MM.1S (cell line): ENCODE measurements around the gene LAMA4.

Source experiments
- DNase-seq: peaks from one replicate; pipeline ENCODE4 v3.0.0-alpha.2; 2015
- H2AFZ ChIP-seq: fragments of 300-600 bp; sonication (generic); 2 replicates; pipeline ENCODE4 v1.6.0; 2016; ENCODE audit warnings: antibody characterized with exemption, low read length
- H3F3A ChIP-seq: fragments of 300-600 bp; sonication (generic); 2 replicates; pipeline ENCODE4 v1.6.1; 2016; ENCODE audit warnings: mild to moderate bottlenecking, antibody characterized with exemption, low read length, moderate library complexity, mixed read lengths; ENCODE audit not compliant: insufficient read depth
- H3K27ac ChIP-seq: fragments of 300-600 bp; sonication (generic); 2 replicates; pipeline ENCODE4 v1.5.1; 2016; ENCODE audit warnings: mild to moderate bottlenecking, low read length
- H3K27me3 ChIP-seq: fragments of 300-600 bp; sonication (generic); replicated peaks from 2 replicates; pipeline ENCODE4 v1.6.0; 2016; ENCODE audit warnings: low read length; ENCODE audit not compliant: insufficient read depth
- H3K36me3 ChIP-seq: fragments of 300-600 bp; sonication (generic); replicated peaks from 2 replicates; pipeline ENCODE4 v1.6.1; 2016; ENCODE audit warnings: mild to moderate bottlenecking, low read length, mixed read lengths; ENCODE audit not compliant: insufficient read depth
- H3K4me1 ChIP-seq: fragments of 300-600 bp; sonication (generic); 2 replicates; pipeline ENCODE4 v1.6.1; 2016; ENCODE audit warnings: low read length, mixed read lengths
- H3K4me2 ChIP-seq: fragments of 300-600 bp; sonication (generic); 2 replicates; pipeline ENCODE4 v1.6.0; 2016; ENCODE audit warnings: low read depth, low read length
- H3K4me3 ChIP-seq: fragments of 300-600 bp; sonication (generic); 2 replicates; pipeline ENCODE4 v1.5.1; 2016; ENCODE audit warnings: low read length, mixed read lengths
- H3K79me2 ChIP-seq: fragments of 300-600 bp; sonication (generic); 2 replicates; pipeline ENCODE4 v1.6.1; 2016; ENCODE audit warnings: mixed run types, low read length, mixed read lengths
- H3K9ac ChIP-seq: fragments of 300-600 bp; sonication (generic); 2 replicates; pipeline ENCODE4 v1.6.1; 2016; ENCODE audit warnings: low read length, mixed read lengths
- H3K9me2 ChIP-seq: fragments of 300-600 bp; sonication (generic); replicated peaks from 2 replicates; pipeline ENCODE4 v1.6.1; 2016; ENCODE audit warnings: mild to moderate bottlenecking, low read length, mixed read lengths; ENCODE audit not compliant: insufficient read depth
- H3K9me3 ChIP-seq: fragments of 300-600 bp; sonication (generic); replicated peaks from 2 replicates; pipeline ENCODE4 v1.6.1; 2016; ENCODE audit warnings: mild to moderate bottlenecking, low read length, mixed read lengths; ENCODE audit not compliant: insufficient read depth
- H4K20me1 ChIP-seq: fragments of 300-600 bp; sonication (generic); 2 replicates; pipeline ENCODE4 v1.6.1; 2016; ENCODE audit warnings: mild to moderate bottlenecking, low read length, moderate library complexity, mixed read lengths; ENCODE audit not compliant: insufficient read depth
- EZH2 ChIP-seq: fragments of 300-600 bp; sonication (generic); optimal IDR thresholded peaks from 2 replicates; pipeline ENCODE3; 2017; ENCODE audit warnings: low read depth, mild to moderate bottlenecking, antibody characterized with exemption, low read length, mixed read lengths
- EZH2phosphoT487 ChIP-seq: fragments of 300-600 bp; sonication (generic); IDR thresholded peaks from 2 replicates; pipeline ENCODE4 v1.6.1; 2018; ENCODE audit warnings: antibody characterized with exemption, low read length
- TF ChIP-seq, protein P1 (sequence below): fragments of 300-600 bp; sonication (generic); IDR thresholded peaks from 2 replicates; pipeline ENCODE4 v1.5.1; 2016; ENCODE audit warnings: antibody characterized with exemption, low read length, mixed read lengths

LAMA4 gene

DNA sequence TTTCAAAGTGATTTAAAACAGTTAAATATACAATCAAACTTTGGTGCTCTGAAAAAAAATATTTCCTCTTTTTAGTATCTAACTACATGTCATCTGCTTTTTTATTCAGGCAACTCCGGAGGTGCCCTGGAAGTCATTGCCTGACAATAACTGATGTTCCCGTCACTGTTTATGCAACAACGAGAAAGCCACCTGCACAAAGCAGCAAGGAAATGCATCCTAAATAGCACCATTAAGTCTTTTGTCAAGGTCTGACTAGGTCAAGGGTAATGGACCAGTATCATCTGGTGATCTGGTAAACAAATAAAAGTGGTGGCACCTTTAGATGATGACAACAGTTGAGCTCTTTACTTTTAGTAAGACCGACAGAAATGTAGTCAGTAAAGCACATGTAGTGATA, 153.8 kb downstream of the LAMA4 start:
- no peaks in the 10 kb centered on the region for H3K27me3 ChIP-seq
- no peak overlapping the region for H2AFZ ChIP-seq
- TF ChIP-seq, protein P1, sequence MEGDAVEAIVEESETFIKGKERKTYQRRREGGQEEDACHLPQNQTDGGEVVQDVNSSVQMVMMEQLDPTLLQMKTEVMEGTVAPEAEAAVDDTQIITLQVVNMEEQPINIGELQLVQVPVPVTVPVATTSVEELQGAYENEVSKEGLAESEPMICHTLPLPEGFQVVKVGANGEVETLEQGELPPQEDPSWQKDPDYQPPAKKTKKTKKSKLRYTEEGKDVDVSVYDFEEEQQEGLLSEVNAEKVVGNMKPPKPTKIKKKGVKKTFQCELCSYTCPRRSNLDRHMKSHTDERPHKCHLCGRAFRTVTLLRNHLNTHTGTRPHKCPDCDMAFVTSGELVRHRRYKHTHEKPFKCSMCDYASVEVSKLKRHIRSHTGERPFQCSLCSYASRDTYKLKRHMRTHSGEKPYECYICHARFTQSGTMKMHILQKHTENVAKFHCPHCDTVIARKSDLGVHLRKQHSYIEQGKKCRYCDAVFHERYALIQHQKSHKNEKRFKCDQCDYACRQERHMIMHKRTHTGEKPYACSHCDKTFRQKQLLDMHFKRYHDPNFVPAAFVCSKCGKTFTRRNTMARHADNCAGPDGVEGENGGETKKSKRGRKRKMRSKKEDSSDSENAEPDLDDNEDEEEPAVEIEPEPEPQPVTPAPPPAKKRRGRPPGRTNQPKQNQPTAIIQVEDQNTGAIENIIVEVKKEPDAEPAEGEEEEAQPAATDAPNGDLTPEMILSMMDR, result no peak
- TF ChIP-seq EZH2, result no peak
- no peak for TF ChIP-seq EZH2phosphoT487
- H3K4me2 ChIP-seq, result no peak overlapping the region
- H3K4me1 ChIP-seq, result no peaks in the 10 kb centered on the region
- H3K36me3 ChIP-seq, result no peaks in the 10 kb centered on the region
- no peaks in the 10 kb centered on the region for H3F3A ChIP-seq
- H3K9me3 ChIP-seq, result no peaks in the 10 kb centered on the region
- H3K79me2 ChIP-seq, result no peaks in the 10 kb centered on the region
- H3K27ac ChIP-seq, result no peak overlapping the region
- H3K9me2 ChIP-seq, result no peaks in the 10 kb centered on the region
- no peak for DNase-seq
- no peak overlapping the region for H3K9ac ChIP-seq
- no peaks in the 10 kb centered on the region for H4K20me1 ChIP-seq
- no peak overlapping the region for H3K4me3 ChIP-seq

DNA sequence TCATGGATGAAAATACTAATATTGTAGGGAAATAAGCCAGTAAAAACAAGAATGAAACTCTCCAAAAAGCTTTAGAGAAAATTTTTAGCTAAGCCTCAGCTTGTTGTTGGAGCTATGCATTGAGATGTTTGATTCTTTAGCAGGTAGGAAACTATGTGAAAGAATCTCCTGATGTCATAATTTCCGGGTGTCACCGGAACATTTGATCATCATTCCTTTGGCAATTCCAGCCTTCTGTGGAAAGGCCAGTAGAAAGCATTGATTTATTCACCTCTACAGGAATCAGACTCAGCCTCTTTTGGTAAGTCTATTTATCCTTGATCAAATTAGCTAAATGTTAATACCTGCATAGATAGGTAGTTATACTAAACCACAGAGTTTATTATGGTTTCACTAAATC, 157.5 kb downstream of the LAMA4 start:
- H2AFZ ChIP-seq, result no peak overlapping the region
- no peaks in the 10 kb centered on the region for H3F3A ChIP-seq
- no peaks in the 10 kb centered on the region for H3K9me2 ChIP-seq
- no peaks in the 10 kb centered on the region for H3K36me3 ChIP-seq
- H3K27me3 ChIP-seq, result no peaks in the 10 kb centered on the region
- H3K4me1 ChIP-seq, result no peaks in the 10 kb centered on the region
- no peak overlapping the region for H3K9ac ChIP-seq
- H3K9me3 ChIP-seq, result no peaks in the 10 kb centered on the region
- TF ChIP-seq EZH2, result no peak
- TF ChIP-seq, protein P1, result no peak
- H3K4me3 ChIP-seq, result no peak overlapping the region
- no peak overlapping the region for H3K27ac ChIP-seq
- no peak for DNase-seq
- no peaks in the 10 kb centered on the region for H3K79me2 ChIP-seq
- H3K4me2 ChIP-seq, result no peak overlapping the region
- no peaks in the 10 kb centered on the region for H4K20me1 ChIP-seq

DNA sequence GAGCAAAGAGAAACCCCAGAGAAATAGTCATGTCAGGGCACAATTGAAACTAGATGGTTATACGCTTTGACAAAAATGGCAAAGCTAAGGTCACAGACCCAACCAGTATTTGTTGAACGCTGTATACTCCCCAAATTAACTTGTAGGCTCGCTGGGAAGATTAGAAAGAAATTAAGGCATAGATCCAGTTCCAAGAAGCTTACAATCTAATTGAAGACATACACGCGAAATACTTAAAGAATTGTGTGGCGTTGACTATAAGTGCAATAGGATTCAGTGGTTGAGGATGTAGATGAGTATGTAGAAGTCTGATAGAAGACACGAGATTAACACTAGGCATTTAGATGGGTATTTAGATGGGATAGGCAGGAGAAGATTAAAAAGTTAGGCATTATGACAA, 166.5 kb downstream of the LAMA4 start:
- TF ChIP-seq EZH2phosphoT487 (no peak), EZH2 (no peak)
- TF ChIP-seq, protein P1, result no peak
- no peaks in the 10 kb centered on the region for H3K27me3 ChIP-seq
- H3K4me3 ChIP-seq, result peak overlapping the region; percentile 88
- no peaks in the 10 kb centered on the region for H4K20me1 ChIP-seq
- peak overlapping the region; percentile 57 for H3K4me2 ChIP-seq
- no peaks in the 10 kb centered on the region for H3K9me2 ChIP-seq
- DNase-seq, result no peak
- H3F3A ChIP-seq, result no peaks in the 10 kb centered on the region
- H3K79me2 ChIP-seq, result no peaks in the 10 kb centered on the region
- peak overlapping the region; percentile 52; the same call in 1 of the 2 replicates for H3K27ac ChIP-seq
- peak overlapping the region; percentile 66 for H3K9ac ChIP-seq
- no peaks in the 10 kb centered on the region for H3K36me3 ChIP-seq
- H3K9me3 ChIP-seq, result no peaks in the 10 kb centered on the region
- H3K4me1 ChIP-seq, result no peaks in the 10 kb centered on the region
- H2AFZ ChIP-seq, result peak overlapping the region; percentile 76
